ENCODE results near the gene GNB1L. TPM values are rescaled to one million over a fixed set of nuclear protein-coding genes. Genes with fewer than 3 reads are reported as not detected.

Gene GNB1L
- total RNA-seq, 1 experiment from 2014 or later, result 10.3 TPM

DNA sequence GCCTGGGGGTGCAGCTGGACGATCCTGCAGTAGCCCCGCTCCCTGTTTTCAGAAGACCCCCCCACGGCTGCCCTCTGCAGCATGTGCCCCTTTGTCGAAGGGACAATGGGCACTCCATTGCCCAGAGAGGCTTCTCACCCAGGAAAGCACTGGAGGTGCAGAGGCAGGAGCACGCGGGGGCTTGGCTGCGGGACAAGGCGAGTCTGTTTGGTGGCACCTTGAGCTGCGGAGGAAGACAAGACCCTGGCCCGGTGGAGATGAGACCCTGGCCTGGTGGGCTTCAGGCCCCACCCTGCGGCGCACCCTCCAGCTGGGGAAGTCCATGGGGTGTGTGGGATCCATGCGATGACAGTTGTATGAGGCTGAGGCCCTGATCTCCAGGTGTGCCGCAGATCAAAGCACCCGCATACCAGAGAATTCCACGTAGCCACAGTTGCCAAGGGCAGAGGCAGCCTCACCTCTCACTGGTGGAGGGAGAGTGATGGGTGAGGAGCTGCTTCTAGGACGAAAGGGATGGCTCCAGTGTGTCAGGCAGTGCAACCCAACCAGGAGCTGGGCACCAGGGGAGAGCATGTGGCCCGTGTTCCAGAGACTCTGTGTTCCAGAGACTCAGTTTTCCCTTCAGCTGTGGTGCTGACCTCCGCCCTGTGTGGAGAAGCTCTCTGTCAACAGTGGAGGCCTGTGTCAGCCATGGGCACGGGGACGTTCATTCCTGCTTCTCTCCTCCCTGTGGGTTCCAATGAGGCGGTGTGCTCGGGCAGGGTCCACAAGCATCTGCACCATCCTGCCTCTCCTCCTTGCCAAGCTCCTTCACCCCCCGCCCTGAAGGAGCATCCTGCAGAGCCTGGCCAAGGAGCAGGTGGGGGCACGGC lies 84.1 kb downstream of the GNB1L start:
- DNase-seq, result no peak
- Histone ChIP-seq H3K27ac (no peak overlapping the region), H3K27me3 (ENCODE audit: insufficient read depth, low read depth) (peaks cover 18% of the 10 kb centered on the region), H3K36me3 (ENCODE audit: low read depth) (no peaks in the 10 kb centered on the region), H4K20me1 (ENCODE audit: insufficient read depth) (no peaks in the 10 kb centered on the region), H3F3A (ENCODE audit: insufficient read depth, low read depth) (no peaks in the 10 kb centered on the region), H2AFZ (no peak overlapping the region), H3K4me2 (no peak overlapping the region), H3K4me3 (no peak overlapping the region), H3K9me2 (ENCODE audit: insufficient read depth) (no peaks in the 10 kb centered on the region), H3K9me3 (ENCODE audit: insufficient read depth, low read depth) (no peaks in the 10 kb centered on the region), H3K4me1 (replicated peaks; ENCODE audit: insufficient read depth) (peaks cover 7% of the 10 kb centered on the region; the same call in 1 of the 2 replicates), H3K79me2 (ENCODE audit: low read depth) (no peaks in the 10 kb centered on the region)
- BruUV-seq (replicated peaks), result no TSS peak
- TF ChIP-seq, protein P1, sequence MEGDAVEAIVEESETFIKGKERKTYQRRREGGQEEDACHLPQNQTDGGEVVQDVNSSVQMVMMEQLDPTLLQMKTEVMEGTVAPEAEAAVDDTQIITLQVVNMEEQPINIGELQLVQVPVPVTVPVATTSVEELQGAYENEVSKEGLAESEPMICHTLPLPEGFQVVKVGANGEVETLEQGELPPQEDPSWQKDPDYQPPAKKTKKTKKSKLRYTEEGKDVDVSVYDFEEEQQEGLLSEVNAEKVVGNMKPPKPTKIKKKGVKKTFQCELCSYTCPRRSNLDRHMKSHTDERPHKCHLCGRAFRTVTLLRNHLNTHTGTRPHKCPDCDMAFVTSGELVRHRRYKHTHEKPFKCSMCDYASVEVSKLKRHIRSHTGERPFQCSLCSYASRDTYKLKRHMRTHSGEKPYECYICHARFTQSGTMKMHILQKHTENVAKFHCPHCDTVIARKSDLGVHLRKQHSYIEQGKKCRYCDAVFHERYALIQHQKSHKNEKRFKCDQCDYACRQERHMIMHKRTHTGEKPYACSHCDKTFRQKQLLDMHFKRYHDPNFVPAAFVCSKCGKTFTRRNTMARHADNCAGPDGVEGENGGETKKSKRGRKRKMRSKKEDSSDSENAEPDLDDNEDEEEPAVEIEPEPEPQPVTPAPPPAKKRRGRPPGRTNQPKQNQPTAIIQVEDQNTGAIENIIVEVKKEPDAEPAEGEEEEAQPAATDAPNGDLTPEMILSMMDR (conservative IDR thresholded peaks at IDR 0.05), result no peak
- CTCF ChIA-PET, result no interaction called here
- POLR2A ChIA-PET (ENCODE audit: unreplicated experiment), result no interaction called here
- intact Hi-C loops (cut with micrococcal nuclease; ENCODE audit: unreplicated experiment), result no loop called here

DNA sequence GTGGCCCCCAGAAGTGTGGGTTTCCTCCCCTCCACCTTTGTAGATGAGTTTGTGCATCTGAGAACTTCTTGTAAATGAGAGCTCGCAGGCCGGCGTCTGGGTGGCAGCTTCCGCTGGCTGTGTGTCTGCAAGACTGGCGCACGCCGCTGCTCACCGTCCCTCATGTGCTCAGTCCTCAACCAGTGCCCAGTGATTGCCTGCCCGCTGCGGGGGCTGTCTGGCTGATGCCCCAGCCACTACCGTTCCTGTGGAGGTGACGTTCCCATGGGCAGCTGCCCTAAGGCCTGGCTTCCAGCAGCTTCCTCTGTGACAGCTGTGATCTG lies 85.3 kb downstream of the GNB1L start:
- Histone ChIP-seq H3K9me2 (ENCODE audit: insufficient read depth) (no peaks in the 10 kb centered on the region), H3K36me3 (ENCODE audit: low read depth) (no peaks in the 10 kb centered on the region), H3K4me3 (no peak overlapping the region), H2AFZ (no peak overlapping the region), H3K9me3 (ENCODE audit: insufficient read depth, low read depth) (no peaks in the 10 kb centered on the region), H3K79me2 (ENCODE audit: low read depth) (no peaks in the 10 kb centered on the region), H3F3A (ENCODE audit: insufficient read depth, low read depth) (no peaks in the 10 kb centered on the region), H3K27me3 (ENCODE audit: insufficient read depth, low read depth) (peaks cover 29% of the 10 kb centered on the region), H4K20me1 (ENCODE audit: insufficient read depth) (no peaks in the 10 kb centered on the region), H3K27ac (no peak overlapping the region), H3K4me1 (replicated peaks; ENCODE audit: insufficient read depth) (peaks cover 7% of the 10 kb centered on the region; the same call in 1 of the 2 replicates), H3K4me2 (no peak overlapping the region)
- TF ChIP-seq, protein P1 (conservative IDR thresholded peaks at IDR 0.05), result no peak
- TF ChIP-seq EZH2 (IDR thresholded peaks at IDR 0.05; ENCODE audit: low read depth), result no peak
- ChIA-PET POLR2A (ENCODE audit: unreplicated experiment) (no interaction called here), CTCF (no interaction called here)
- no peak for DNase-seq
- no TSS peak for BruUV-seq (replicated peaks)
- intact Hi-C loops (cut with micrococcal nuclease; ENCODE audit: unreplicated experiment), result loop anchor here (5.0 to 10.0 kb wide), 2 partner anchors 83 to 115 kb away; partner anchors contain the start of genes GNB1L and RTL10

DNA sequence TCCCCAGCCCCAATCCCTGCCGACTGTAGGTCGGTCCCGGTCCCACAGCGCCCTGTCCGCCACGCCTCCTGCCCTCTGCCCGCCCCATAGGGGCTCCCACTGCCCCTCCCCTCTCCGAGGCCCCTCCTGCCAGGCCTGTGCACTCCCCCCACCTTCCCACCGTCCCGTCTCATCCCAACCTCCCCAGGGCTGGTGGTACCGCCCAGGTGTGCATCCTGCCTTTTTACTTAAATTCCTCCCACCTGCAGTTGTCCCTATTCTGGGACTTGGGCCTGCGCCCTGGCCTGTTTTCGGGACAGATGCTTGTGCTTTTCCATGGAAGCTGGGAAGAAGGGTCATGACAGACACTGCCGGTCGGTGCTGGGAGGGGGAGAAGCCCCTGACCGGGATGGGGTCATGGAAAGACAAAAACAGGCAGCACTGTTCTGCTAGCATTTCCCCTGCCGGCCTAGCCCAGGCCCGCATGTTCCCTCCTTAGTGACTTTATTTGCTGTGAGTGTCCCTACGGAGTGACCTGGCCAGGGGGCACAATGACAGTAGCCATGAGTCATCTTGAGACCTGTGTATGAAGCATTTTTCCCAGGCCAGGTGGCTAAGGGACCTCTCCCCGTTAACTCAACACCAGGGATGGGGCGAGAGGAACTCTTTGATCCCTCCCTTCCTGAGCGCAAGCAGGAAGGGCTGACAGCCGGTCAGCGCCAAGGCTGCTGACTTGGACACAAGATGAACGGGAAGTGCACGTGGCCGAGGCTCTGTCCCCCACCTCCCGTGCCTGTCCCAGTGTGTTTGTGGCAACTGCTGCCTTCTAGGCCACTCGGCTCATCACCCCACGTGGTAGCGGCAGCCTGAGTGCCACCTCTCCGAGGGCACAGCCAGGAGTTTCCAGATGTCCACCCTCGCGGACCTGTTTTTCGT lies 87.0 kb downstream of the GNB1L start:
- BruUV-seq (replicated peaks), result no TSS peak
- no peak overlapping the region for H2AFZ ChIP-seq

More for the DNA sequence above, 87.0 kb downstream of the GNB1L start:
- ChIA-PET POLR2A (ENCODE audit: unreplicated experiment) (no interaction called here), CTCF (no interaction called here)
- Histone ChIP-seq H3K4me1 (replicated peaks; ENCODE audit: insufficient read depth) (peaks cover 7% of the 10 kb centered on the region; the same call in 1 of the 2 replicates), H3K27ac (no peak overlapping the region), H3K79me2 (ENCODE audit: low read depth) (no peaks in the 10 kb centered on the region), H3K9me2 (ENCODE audit: insufficient read depth) (no peaks in the 10 kb centered on the region), H3K4me2 (peak overlapping the region; percentile 70), H3K9me3 (ENCODE audit: insufficient read depth, low read depth) (no peaks in the 10 kb centered on the region), H3K27me3 (ENCODE audit: insufficient read depth, low read depth) (peaks cover 29% of the 10 kb centered on the region), H3K36me3 (ENCODE audit: low read depth) (no peaks in the 10 kb centered on the region), H3K4me3 (peak overlapping the region; percentile 48; the same call in 1 of the 2 replicates), H4K20me1 (ENCODE audit: insufficient read depth) (no peaks in the 10 kb centered on the region), H3F3A (ENCODE audit: insufficient read depth, low read depth) (no peaks in the 10 kb centered on the region)
- no peak for TF ChIP-seq EZH2 (IDR thresholded peaks at IDR 0.05; ENCODE audit: low read depth)
- TF ChIP-seq, protein P1 (conservative IDR thresholded peaks at IDR 0.05), result 0 out of 2 replicates have a peak, but pooled peaks have one; percentile 4
- intact Hi-C loops (cut with micrococcal nuclease; ENCODE audit: unreplicated experiment), result loop anchor here (1.0 to 10.0 kb wide), 3 partner anchors 37 to 117 kb away; partner anchors contain the start of genes GNB1L and RTL10
- peak; percentile 39 to 55 for DNase-seq
